OCI-LY1 (cell line): ENCODE measurements around the gene ELMO1.

Experiments used
- CTCF ChIP-seq: fragments of 200-600 bp; sonication (generic), shearing (Covaris generic); IDR thresholded peaks from 2 replicates; pipeline ENCODE4 v1.5.1; 2017; ENCODE audit warnings: mild to moderate bottlenecking, antibody characterized with exemption, low read length, moderate library complexity, mixed read lengths
- EZH2 ChIP-seq: fragments of 200-600 bp; sonication (generic), shearing (Covaris generic); IDR thresholded peaks from 2 replicates; pipeline ENCODE4 v1.8.0; 2017; ENCODE audit warnings: borderline replicate concordance, mixed run types, mild to moderate bottlenecking, antibody characterized with exemption, low read length, moderate library complexity, mixed read lengths

DNA sequence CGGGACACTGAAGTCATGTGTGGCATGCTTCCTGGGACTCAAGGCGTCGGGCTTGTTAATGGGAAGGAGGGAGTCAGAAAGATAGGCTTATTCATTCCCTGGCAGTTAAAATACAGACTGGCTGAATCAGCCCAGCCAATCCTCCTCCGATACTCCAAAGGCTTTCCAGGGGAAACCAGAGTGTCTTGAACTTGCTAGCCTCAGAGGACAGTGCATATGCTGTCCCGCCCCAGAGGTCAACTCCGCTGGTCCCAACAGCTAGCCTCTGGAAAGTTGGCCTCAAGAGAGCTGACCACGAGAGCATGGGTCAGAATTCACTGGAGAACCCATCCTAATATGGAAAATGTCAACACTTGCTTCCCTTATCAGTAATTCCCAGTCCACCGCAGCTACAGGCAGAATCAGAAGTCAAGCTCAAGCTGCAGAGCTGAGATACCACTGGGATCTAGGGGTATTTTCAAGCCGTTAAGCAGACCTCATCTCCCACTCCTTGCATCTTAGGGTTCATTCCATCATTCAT lies 43.0 kb downstream of the ELMO1 start:
- TF ChIP-seq CTCF = no peak
- TF ChIP-seq EZH2 = no peak
